Stimulated activated CD8-positive, alpha-beta memory T cell treated with anti-CD3 and anti-CD28 coated beads, Interleukin-12 subunit alpha, Interleukin-12 subunit beta, amount 100 ng/mL, for 24 hours (primary cell): Measurements from ENCODE around the gene ACOT4.
"Not testable (repeated sequence)": the region's sequence is repeated elsewhere in the genome, so short reads cannot be mapped to it uniquely, and the experiment has no call there.

Experiments
- DNase-seq: peaks from one replicate; pipeline ENCODE4 v3.0.0-alpha.2; 2020; ENCODE audit errors: extremely low read depth

Gene ACOT4

DNA sequence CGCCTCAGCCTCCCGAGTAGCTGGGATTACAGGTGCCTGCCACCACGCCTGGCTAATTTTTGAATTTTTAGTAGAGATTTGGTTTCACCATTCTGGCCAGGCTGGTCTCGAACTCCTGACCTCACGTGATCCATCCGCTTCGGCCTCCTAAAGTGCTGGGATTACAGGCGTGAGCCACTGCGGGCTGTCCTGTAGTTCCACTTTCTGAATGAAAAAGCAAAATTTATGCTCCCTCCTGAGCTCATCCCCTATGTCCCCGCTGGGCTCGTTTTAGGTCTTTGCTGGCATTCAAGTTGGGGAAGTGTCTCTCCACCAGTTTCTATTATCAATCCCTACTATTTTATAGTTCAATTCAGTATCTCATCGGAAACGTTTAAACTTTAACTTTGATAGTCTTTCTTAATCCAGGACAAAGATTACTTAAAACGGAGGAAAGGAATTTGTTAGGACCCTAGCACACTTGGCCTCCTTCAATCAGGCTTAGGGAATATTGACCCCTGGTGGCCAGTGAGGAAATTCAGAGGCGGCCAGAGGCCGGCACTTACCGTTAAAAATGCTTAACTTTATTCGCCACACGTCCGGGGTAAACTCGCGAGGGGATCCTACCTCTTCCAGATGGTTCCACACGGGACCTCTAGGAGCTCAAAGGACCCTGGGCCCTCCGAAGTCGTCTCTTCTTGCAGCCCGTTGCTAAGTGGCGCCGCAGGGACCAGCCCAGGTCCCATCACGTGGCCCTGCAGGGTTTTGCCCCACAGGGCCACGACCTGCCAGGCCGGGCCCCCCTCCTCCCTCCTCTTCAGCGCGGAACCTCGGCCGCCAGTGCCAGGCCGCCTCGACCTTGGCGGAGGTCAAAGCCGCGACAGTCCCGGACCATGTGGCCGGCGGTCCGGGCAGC is 41.7 kb downstream of the ACOT4 start:
- DNase-seq = no peak

DNA sequence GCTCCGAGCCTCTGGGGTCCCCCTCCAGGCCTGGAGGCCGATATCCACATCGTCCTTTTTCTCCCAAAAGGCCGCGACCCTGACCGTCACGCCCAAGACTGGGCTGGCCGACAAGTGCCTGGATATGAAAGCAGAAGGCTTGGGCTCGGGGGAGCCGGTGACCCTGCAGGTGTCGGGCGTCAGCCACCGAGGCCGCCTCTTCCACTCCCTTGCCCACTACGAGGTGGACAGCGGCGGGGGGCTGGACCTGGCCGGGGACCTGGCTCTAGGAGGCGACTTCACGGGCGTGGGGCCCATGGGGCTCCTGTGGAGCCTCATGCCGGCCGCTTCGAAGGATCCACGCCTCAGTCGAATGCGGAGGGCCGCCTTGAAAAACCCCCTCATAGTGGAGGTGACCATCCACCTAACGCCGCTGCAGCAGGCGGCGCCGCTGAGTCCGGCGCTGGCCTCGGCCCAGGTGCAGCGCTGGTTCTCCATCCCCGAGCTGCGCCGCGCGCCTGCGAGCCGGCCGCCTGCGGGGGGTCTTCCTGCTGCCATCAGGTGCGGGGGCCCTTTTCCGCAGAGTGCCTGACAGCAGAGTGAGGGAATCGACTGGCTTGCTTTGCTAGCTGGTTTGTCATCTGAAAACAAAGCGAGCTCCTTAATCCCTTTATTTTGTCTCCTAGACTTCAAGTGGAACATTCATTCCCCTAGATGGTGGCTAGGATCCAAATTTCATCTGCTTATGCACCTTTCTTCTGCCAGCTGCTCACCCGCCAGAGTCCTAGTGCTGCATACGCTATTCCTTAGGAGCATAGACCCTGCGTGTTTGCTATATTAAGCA is 42.5 kb downstream of the ACOT4 start:
- no peak for DNase-seq

DNA sequence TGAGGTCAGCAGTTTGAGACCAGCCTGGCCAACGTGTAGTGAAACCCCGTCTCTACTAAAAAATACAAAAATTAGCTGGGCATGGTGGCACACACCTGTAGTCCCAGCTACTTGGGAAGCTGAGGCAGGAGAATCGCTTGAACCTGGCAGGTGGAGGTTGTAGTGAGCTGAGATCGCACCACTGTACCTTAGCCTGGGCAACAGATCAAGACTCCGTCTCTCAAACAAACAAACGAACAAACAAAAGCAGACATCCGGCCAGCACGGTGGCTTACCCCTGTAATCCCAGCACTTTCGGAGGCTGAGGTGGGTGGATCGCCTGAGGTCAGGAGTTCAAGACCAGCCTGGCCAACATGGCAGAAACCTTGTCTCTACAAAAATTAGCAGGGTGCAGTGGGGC is 44.7 kb downstream of the ACOT4 start:
- not testable (repeated sequence) for DNase-seq

DNA sequence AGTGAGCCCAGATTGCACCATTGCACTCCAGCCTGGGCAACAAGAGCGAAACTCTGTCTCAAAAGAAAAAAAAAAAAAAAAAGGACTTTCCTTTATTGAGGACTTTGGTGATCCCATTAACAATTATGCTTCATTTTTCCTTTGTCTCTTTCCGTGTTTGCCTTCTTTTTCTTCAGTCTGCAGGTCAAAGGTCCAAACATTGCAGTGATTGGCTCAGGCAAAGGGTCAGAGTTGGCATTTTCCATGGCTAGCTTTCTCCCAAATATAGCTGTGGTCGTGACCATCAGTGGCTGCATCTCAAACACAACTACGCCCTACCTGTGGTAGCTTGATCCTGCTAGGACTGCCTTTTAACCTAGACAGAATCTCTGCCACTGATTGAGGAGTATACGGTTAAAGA is 46.2 kb downstream of the ACOT4 start:
- DNase-seq = no peak

DNA sequence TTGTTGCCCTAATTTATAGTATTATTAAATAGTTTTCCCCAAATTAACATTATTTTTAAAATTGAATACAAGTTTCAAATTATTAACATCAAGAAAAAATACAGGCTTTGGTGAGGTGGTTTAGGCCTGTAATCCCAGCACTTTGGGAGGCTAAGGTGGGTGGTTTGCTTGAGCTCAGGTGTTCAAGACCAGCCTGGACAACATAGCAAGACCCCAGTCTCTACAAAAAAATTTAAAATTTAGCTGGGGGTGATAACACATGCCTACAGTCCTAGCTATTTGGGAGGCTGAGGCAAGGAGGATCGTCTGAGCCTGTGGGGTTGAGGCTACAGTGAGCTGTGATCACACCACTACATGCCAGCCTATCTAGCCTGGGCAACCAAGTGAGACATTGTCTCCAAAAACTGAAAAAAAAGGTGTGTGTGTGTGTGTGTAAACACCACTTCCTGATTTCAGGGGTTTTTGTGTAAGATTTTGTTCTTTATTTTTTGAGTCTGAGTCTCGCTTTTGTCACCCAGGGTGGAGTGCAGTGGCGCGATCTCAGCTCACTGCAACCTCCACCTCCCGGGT is 49.2 kb downstream of the ACOT4 start:
- DNase-seq = no peak

DNA sequence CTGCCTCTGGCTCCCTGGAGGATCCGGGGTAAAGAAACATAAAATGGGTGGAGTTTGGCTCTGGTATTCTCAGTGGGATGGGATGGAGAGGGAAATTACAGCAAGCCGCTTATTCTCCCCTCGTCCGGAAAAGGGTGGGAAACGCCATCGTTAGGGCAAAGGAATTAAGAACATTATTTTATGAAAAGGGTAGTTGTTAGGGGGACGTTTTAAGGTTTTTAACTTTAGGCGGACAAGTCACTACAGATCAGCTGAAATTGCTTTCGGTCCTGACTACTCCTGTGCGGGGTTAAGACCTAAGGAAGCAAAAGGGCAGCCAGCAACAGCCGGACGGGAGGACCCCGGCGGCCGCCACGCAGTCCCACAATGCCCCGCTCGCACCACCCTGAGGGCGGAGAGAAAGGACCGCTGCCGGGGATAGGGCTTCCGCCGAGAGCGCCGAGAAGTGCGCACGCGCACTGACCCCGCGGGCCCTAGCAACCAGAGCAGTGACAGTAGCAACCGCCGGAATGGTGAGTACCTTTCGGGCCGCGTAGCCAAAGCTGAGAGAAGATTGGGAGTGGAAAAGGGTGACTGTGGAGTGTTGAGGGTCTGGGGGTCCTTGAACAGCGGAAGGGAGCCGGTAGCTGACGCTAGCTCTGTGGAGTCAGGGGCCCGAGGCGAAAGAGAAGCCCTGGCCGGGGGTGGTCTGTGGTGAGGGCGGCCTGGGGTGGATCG is 53.0 kb downstream of the ACOT4 start, which contains the start of gene DNAL1:
Gene DNAL1, plus strand, starts transcription at position 456 of the 717 bp plus-strand sequence. Its CDS starts 54 bp downstream, at position 510.
- DNase-seq = peak; percentile 79

DNA sequence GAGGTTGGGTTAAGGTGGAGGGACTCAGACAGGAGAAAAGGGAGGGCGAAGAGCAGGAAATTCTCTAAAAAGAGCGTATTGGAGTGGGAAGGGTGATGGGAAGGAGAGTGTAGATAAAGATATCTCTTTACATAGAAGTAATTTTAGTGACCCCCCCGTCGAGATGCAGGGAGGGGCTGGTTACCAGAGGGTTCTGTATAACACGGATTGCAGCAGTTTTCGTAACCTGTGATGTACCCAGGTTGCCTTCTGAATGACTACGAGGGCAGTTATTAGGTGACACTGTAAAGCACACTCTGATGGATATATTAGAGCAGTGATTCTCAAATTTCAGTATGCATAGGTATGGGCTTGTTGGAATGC is 53.6 kb downstream of the ACOT4 start:
- no peak for DNase-seq
